Mucosa of gallbladder (tissue), 1 donor: ENCODE data around the gene POPDC2. TPM values are rescaled to one million over a fixed set of nuclear protein-coding genes. Genes with fewer than 3 reads are reported as not detected.

ENCODE experiments used
- DNase-seq: peaks from one replicate; pipeline ENCODE4 v3.0.0-alpha.2; 2020; ENCODE audit warnings: low spot score
- total RNA-seq: library from RNA; stranded (reverse); gene quantifications from one replicate; pipeline ENCODE4 v1.2.1, GENCODE V29; 2021
- donor health status: DM: no; HTN: no; CAD: no.

The POPDC2 gene
- total RNA-seq, 1 donor from 2014 or later, result 53.2 TPM

DNA sequence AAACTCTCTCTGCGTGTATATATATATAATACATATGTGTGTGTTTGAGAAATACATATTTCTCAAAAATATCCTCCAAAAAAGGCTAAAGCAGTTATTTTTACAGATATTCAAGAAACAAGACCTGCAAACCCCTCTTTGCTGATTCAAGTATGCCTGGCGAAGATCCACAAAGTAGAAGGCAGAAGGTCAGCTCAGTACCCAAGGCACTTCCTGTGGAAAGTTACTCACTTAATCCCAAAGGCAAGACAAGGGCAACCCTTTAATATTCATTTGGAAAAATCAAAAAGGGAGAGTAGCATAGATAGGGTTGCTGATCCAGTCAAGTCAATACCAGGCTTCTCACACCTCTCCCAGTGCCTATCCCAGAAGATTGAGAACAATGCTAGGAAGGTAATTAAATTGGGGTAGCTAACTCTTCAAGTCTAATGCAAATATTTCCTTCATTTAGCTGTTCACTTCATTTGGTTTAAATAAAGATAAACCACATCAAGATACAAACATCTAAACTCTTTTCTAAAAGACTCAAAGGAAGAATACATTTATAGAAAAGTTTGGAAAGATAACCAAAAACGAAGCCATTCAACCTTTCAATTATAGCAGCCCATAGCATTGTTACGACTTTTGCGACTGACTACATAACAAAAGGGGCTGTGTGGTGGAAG, 9.6 kb upstream of the POPDC2 start:
- DNase-seq, result no peak

DNA sequence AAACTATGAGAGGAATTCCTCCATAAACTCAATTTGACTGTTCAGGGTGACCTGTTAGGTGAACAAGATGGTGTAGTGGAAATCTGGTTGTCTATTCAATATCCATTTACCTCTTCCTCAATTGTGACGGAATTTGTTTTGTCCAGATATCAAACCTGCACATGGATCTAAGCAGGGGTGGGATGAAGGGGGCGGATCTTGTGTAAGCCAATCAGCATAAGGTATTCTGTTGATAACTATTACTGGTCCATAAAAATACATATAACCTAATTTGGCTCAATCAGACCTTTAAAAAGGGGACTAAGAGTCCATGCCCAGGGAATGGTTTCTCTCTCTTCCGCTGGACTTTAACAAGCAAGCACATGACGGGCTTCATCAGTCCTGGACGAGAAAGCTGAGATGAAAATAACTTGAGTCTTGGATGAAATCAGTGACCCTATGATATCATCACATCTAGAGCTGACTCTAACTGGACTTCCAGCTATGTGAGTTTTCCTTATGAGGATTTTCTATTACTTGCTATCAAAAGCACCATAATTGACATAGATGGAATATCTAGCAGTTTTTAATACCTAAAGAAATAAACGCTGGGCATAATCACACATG, 5.7 kb upstream of the POPDC2 start:
- DNase-seq, result no peak

DNA sequence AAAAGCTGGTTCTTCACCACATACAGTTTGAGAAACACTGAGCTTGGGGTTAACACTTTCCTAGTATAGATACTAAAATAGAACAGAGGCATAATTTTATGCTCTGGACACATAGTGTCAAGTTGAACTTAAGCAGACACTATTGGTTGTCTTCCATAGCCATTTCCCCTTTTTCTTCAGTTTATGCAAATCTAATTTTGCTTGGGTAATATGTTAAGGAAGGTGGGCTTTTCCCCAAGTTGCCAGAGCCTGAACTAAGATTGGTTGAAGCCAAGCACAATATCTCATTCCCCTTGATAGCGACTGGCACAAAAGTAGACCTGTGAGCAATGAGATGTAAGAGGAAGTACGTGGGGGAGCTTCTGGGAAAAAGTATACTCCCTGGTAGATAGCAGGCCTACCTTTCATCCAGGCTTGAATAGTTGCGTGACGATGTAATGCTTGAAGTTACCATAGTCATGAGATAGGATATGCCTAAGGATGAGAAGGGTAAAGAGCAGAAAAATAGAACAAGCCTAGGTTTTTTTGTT, 4.5 kb upstream of the POPDC2 start:
- DNase-seq, result no peak

DNA sequence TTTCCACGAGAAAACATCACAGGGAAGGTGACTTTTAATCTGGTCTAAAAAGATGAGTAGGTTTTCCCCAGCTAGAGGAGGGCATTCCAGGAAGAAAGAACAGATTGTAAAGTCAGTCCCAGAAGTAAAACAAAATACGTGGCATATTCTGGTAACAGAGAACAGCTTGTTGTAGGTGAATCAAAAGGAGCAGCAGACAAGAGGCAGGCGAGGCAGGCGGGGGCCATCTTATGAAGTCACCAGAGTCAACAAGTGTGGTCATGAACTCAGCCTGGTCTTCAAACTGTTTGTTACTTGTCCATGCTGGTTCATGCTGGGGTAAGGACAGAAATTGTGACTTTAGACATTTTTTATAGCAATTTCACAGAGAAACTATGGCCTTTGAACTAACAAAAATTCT, 4.0 kb upstream of the POPDC2 start:
- DNase-seq, result no peak

DNA sequence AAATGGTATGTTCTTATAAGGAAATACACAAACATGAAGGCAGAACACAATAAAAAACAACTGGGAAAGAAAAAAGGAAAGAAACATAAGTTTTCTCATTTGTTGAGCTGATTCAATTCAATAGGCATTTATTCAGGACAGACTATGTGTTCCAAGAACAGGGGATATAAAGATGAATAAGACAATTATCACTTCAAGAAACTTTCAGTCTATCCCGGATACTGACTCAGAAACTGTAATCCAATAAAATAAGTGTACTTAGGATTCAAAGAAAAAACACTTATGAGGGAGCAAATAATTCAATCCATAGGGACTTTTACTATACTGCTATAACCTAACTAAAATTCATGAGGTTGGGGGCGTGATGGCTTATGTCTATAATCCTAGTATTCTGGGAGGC, 3.5 kb upstream of the POPDC2 start:
- DNase-seq, result no peak

DNA sequence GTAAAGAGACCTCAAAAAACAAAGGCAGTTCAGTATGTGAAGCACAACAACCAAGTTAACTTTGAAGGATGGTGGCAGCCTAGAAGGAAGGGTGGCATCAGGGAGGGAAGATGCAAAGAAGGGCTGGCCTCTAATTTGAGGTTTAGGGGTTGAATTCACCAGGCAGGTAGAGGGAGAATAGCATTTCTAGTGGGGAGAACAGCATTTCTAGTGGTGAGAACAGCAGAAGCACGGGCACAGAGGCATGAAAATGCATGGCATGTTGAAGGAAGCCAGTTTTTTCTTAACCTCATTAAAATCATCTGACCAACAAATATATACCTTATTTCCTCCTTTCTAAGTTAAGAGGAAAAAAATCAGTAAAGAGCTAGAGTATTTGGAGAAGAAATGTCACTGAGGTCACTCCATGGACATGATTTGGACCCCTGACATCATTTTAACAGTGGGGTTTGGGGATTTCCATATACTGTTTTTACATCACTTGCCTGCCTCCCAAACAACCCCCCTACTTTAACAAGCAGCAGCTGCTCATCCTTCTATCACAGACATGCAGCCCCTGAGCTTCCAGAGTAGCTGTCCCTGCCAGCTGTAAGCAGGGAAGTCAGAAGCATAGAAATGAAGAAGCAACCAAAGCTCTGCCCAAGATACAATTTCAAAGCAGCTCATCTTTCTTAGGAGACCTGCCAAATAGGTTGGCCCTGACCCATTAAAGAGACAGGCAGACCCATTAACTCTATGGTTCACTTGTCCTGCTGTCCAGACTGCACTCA, 2.4 kb upstream of the POPDC2 start:
- no peak for DNase-seq

DNA sequence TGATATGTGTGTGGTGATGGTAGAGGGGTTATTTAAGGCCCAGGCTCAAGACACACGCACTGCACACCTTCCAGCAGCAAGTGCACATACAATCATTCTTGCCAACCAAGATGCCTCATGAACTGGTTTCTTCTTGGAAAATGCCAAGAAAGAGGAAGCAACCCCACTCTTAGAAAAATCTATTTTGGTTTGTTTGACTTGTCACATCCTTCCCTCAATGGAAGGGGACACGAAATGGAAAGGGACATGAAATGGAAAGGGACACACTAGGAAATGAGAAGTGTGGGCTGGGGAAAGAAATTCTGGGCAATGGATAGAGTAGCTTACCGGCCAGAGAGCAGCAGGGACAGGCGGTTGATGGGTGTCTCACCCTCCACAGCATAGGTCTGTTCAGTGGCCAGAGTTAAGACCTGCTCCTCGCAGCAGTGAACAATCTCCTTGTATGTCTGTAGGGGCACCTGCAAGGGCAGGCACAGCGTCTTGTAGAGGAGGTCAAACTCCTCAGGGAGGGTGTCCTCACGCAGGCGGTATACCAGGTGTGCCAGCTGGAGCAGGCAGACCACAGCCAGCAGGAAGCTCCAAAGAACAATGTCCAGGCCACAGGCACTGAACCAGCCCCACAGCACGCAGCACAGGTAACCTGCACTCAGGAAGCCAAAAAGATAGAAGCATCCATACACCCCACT, 640 bp downstream of the POPDC2 start:
- no peak for DNase-seq

DNA sequence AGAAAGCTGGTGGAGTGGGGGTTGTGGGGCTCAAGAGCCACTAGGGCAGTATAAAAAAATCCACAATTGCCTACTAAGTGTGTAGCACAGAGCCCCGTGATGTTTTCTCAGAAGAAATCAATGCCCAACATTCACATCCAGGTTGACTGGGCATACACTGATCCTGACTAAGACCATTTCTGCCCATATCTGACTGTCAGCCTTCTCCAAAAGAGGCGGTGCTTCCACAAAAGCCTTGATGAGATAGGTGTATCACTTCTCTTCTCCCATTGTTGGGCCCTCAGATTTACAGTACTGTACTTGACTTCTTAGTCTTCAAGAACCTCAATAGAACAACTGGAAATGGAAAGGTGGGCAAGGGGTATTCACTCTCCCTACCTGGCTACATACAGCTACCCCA, 1.4 kb downstream of the POPDC2 start:
- no peak for DNase-seq

DNA sequence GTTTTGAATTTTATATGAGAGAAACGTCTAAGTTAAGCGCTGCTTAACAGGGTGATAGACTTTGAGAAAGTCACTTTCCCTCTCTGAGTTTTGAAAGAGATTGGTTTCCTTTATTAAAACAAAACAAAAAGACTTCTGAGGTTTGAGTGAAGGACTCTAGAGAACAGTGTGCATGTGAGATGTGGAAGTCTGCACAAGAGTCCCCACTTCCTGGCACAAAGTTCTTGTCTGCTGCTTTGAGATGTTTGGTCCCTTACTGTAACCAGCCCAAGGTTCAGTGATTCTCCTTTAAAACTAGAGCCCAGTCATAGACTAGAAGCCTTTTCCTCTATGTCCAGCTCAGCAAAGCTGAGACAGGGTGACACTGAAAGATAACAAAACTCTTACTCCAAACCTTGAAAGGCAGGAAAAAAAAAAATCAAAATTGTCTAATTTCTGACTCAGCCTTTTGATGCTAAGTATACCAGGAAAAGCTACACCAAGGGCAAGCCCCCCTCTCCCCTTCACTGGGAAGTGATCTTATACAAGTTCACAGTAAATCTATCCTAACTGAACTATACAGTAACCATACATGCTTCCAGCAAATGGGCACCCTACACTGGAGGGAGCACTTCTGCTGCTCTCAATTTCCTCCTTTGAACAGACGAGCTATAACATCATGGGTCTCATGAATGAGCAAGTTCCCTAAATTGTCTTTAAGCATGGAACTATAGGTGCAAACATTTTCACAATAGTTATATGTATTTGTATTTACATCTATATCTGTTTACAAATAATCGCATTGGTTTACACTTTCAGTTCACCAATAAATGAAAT, 2.3 kb downstream of the POPDC2 start:
- no peak for DNase-seq

DNA sequence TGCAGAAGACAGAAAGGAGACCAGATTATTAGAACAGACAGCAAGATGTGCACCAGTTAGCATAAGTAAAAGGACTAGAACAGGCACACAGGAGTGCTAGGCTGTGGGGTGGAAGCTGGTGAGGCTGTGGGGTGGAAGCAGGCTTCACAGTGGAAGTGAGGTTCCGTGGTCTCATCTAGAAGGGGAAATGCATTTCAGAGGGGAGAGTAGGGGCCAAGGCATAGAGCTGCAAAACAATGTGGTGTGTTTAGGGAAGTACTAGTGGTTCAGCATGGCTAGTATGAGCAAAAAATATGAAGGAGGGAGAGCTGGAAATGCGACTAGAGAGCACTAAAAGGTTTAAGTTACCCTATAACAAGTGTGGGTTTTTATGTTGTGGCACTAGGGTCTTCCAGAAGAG, 6.5 kb downstream of the POPDC2 start:
- no peak for DNase-seq

DNA sequence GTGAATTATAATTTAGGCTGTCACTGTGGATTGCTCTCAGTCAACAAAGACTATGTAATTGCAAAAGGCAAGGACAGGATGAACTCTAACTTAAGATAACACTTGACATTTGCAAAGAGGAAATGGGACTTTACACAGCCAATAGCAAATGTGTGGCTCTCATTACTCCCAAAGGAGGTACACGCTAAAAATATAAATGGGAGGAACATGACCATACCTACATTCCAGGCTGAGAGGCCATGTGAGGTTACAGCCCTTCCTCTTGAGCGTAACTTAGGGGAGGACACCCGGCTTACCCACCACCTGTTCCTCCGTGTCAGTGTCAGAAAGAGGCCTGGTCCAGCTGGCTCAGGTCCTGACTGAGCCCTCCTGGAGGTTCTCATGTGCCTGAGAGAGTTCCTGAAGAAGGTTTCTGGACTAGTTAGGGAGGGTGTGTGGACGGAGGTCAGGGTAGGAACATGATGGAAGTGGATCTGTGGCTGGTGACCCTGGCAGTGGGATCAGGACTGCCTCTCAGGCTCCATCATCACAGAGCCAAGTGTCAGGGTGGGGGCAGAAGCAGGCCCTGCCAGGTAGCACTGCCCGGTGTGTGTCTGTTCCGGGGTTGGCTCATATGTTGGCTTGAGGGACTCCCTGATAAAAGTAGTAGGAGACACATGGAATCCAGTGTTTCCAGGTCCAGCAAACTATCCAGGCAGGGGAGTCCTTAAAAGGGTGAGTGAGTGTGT, 7.9 kb downstream of the POPDC2 start:
- no peak for DNase-seq

DNA sequence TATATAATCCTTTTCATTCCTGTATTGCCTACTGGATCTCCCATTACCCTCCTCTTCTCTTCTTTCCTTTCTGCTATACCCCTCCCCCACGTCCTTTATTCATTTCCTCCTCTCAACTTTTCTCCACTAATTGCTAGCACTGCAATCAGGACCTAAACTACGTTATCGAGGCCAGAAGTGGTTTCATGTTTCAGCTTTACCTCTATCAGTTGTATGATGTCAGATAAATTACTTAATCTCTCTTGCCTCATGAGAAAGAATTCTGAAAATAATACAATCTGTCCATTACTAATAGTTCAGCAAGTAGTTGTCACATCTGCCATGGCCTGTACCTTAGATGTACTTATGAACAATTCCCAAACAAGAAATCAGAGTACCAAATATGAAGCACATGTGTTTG, 10.6 kb downstream of the POPDC2 start:
- no peak for DNase-seq

DNA sequence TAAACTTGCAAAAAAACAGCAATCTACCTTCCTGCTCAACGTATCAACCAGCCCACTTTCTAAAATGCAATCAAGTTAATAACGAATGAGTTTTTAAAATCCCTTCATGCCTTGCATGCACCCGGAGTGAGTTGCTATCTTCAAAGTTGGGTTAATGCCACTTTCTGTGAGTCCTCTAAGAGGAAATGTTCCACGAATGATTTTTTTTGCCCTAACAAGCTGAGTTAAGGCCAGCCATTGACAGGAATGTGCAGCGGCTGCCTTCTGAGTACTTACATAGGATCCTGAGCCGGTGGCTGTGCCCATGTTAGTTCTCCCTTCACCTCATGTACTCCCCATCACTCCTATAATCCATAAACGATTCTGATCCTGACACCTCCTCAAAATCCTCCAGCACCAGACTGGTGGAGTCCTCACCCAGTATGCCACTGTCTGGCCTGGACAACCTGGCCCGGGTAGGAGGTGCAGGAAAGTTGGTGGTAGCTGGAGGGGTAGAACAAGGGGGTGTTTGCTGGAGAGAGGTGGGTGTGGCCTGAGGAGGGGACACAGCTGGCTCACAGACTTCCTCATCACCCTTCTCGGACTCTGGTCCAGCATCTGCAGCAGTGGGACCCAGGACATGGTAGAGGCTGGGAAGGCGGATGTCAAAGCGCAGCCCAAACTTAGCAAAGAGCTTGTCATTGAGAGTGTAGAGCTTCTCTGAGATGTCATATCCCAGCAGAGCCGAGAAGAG, 12.4 kb downstream of the POPDC2 start:
- no peak for DNase-seq

DNA sequence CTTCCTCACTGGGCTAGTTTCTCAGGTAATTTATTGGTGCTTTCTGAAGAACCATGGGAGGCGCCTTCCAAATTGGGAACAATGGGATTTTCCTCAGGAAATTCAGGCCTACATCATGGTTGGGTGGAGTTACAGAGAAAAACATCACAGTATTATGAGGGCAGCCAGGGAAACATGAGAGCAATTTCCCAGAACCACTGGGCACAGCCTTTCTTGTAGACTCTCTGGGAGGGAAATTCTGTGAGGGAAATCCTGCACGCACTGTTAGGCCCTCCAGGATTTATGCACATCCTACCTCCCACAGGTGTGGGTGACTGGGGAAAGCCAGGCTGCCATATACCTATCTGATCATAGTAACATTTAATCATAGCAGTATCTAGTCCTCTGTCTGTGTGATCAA, 13.2 kb downstream of the POPDC2 start:
- no peak for DNase-seq

DNA sequence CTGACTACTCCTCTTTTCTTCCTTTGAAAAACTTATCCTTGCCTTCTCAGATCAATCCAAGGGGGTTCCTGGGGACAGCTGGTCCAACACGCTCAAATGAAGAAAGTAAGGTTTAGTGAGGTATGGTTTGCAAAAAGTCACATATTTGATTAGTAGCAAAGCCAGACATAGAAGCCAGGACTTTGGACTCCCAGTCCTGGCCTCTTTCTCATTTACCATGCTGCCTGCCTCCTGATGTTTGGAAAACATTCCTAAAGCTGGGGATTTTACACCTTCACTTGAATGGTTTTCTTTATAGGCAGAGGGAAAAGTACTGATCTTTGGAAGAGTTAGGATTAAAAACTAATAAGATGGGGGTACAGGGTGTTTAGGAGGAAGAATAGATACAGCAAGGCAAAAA, 14.6 kb downstream of the POPDC2 start:
- no peak for DNase-seq

DNA sequence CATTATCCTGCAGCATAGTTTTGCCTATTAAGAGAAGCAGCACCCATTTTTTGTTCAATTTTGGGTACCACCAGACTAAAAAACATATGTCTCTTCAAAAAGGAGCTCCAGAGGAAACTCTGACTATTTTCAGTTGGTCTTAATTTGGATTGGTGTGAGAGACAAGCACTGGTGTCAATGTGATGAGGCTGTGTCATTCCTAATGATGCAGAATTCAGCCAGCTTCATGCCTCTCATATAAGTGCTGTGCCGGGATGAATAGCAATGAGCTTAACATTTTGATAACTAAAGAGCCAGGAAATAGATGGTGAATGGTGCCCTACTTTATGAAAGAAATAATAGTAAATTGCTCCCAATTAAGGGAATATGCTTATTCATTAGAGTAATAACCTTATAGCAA, 15.9 kb downstream of the POPDC2 start:
- no peak for DNase-seq

DNA sequence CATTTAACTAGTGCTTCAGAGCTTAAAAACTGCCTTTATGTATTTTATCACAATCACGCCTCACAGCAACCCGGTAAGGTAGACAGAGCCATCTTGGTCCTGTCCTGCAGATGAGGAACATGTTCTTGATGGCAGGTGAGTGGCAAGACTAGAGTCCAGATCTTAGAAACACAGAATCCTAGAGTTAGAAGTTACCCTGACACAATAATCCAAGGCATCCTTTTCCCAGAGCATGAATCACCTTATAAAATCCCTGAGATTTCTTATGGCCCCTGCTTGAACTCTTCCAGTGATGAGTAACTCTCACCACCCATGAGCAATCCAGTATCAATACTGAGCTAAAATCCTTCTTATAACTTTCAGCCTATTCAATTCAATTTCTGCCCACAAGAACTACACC, 16.9 kb downstream of the POPDC2 start:
- no peak for DNase-seq

DNA sequence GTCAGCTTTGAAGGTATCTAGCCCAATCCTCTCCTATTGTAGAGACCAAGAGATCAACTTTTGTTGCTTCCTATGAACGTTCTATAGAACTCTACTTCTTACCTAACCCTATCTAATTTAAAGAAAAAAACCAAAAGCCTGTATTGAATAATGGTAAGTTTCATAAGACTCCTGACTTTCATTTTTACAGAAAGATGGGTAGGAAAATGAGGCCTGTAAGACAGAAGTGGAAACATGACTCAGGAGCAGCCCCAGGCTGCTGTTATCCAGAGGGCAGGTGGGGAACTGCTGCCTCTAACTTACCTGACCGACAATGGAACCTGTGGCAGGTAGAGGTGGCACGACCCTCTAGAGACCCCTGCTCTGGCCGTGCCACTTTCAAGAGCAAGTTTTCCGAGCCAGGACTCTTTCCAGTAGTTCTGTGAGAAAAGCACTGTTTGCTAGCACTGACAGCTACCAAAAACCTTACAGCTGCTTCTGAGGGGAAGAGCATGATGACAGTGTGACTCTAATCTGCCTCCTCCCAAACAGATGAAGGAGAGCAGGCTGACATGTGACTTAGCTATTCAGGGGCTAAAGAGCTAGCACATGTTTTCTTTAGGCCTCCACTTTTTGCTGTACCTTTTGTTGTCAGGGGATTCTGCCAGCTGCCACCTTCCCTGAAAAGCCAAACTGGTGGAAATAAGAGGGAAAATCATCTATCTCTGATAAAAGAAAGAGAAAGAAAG, 17.5 kb downstream of the POPDC2 start:
- no peak for DNase-seq

DNA sequence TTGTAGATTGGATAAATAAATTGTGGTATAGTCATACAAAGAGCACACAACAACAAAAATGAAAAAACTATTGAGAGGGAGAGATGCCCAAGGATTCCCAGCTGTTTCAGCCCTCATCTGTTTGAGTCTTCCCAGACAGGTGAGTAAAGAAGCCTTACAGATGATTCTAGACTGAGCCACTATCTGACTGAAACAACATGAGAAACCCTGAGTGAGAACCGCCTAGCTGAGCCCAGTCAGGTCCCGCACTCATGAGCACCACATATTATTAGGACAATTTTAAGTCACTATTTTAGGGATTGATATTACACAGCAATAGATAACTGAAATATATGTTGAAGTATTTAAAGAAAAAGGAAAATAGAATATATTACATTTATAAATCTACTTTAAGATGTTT, 19.0 kb downstream of the POPDC2 start:
- no peak for DNase-seq
